Measurements from ENCODE around the gene PCNX3.

The PCNX3 gene

DNA sequence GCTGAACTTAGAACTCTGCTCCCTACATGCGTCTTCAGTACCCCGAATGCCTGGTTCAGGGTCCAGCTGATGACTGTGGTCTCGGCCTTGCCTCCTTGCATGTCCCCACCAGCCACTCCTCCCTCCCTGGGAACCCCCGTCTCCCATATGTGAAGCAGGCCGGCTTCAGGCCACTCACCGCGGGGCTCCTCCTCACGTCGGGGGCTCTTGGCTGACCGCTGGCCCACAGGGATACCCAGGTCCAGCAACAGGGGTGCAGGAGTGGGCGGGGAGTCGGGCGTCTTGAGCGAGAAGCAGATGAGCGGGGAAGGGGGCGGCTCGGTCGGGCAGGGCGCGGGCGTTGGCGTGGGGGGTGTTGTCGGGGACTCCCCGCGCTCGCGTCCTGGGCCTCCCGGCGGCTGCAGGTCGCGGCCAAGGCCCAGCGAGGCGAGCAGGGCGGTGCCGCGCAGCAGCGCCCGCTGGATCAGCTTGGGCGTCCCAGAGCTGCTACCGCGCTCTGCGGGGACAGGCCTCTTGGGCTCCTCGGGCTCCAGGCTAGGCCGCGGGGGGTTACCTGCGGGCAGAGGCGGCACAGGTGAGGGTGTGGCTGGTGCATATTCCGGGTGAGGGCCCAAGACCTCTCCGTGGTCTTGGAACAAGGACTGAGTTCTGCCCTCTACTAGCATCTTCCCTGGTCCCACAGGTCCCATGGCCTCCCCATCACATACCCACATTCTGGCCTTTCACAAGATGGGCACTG, 16.2 kb upstream of the PCNX3 start:
- no peak for DNase-seq (ENCODE audit: low spot score)

DNA sequence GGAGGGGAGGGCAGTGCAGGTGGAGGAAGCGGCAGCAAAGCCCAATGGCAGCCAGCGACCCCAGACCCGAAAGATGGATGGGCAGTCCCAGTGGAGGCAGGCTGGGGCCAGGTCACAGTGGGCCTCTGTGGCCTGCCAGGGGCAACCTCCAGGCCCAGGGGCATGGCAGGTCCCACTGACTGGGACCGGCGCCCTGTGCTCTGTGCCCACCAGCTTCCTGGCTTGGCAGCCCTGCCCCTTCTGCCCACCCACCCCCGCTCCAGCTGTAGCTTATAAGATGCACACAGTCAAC, 15.7 kb upstream of the PCNX3 start:
- no peak for DNase-seq (ENCODE audit: low spot score)

DNA sequence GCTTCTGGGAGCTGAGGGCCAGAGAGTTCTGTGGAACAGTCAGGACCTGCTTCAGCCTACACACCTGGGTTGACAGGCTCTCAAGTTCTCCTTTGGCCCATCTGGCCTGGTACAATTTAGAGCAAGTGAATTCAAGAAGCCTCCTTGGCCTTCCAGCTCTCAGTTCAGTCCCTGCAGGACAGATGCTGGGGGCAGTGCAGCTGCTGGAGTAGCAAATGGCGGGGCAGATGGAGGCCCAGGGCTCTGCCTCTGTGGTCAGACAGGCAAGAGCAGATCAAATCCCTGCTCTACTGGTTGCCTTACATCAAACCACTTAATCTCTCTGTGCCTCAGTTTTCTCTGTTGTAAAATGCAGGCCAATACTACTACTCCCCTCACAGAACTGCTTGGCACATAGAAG, 11.3 kb upstream of the PCNX3 start:
- no peak for DNase-seq (ENCODE audit: low spot score)

DNA sequence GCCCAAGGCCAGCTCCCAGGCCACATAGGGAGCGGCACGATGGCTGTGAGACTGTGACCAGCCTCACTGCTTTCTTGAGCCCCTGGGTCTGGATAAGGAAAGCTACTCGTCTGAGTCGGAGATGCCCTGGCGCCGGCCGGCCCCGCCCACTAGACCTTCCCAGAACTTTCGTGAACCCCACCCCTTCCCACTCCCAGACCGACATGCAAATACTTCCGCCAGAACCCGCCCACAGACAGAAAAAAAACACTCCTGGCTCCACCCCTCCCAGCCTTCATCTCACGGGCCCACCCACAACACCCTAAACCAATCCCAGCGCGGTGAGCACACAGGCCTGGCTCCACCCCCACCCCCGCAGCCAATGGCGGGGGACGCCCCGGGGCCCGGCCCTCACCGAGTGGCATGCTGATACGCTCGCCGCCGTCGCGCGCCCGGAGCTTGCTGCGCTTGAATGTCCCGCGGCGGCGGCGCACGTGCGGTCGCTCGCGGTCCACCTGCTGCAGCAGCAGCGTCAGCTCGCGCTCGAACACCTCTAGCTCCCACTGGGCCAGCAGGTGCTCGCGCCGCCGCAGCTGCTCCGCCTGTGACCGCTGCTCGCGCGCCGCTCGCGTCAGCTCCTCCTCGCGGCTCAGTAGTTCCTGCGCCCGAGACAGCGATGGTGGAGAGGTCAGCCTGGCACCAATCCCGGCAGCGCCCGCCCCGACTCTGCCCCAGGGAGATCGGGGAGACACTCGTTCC, 8.5 kb upstream of the PCNX3 start:
- no peak for DNase-seq (ENCODE audit: low spot score)

DNA sequence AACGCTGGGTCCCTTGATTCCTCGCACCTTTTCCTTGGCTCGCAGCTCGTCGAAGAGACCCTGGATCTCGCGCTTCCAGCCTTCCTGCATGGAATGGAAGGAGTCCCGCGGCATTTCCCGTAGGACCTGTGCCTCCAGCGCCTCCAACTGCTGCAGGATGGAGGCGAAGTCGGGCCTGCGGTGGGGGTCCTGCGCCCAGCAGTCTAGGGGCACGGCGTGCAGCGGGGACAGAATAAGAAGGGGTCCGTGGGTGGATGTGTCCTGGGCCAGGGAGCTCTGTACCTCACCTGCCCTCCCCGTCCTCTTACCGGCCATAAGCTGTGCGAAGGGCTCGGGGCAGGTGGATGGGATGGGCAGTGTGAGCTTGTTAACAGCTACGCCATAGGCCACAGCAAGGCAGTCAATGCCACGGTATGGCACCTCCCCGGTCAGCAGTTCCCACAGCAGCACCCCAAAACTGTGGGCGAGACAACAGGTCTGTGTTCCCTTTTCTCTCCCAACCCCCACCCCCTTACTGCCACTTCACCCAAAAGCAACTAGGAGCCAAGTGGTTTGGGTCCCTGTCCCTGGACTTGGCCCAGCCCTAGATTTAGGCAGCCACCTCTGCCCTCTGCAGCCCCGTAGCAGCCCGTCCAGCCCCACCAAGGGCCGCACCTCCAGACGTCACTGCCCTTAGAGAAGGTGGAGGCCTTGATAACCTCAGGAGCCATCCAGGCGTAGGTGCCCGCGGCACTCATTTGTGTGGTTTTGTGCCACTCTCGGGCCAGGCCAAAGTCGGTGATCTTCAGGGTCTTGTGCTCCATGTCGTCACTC, 7.8 kb upstream of the PCNX3 start:
- DNase-seq (ENCODE audit: low spot score), result no peak

DNA sequence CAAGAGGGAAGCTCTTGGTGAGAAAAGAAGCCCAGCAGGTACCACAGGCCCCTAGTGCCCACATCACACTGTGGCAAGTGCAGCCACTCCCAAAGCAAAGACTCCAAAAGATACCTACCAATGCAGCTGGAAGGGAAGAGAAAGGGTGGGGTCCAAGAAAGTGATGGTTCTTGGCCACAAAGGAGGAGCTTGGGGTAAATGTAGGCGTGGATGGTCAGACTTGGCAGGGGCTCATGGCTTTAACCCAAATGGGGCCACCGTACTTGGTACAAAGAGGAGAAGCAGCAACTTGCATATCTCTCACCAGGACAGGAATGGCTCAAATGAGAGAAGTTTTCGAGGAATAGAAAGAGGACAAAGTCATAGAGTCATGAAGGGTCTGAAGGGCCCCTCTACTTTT, 6.3 kb upstream of the PCNX3 start:
- no peak for DNase-seq (ENCODE audit: low spot score)

DNA sequence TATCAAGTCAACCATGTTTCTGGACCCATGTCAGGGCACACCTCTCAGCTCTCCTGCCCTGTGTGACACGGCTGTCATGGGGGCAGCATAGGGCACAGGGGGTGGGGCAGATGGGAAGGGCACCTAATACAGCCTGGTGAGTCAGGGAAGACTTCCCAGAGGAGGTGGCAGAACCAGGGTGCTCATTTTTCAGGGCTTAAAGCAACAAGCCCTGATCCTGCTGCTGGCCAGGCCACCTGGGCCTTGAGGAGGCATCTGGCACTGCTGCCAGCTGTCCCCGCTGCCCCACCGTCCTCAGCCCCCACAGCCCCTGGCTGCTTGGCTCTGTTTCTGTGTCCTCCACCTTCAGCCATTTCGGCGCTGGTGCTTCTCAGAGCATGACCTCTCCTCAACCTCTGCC, 5.9 kb upstream of the PCNX3 start:
- DNase-seq (ENCODE audit: low spot score), result peak; percentile 74

DNA sequence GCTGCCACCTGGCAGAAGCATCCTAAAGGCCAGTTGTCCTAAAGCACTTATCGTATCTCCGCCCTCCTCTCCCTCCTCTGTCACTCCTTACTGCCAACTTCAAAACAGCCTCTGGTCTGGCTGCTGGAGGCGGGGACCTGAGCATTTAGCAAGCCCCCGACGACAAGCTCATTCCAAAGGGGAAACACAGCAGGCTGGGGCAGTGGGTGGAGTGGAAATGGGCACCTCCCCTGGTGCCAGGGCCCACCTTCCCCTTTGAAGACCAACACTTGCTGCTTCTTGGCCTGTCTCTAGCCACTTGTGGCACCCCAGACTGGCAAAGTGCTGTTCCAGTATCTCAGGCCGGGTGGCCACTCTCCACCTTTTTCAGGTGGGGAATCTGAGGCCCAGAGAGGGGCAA, 5.2 kb upstream of the PCNX3 start:
- peak; percentile 19 for DNase-seq (ENCODE audit: low spot score)

DNA sequence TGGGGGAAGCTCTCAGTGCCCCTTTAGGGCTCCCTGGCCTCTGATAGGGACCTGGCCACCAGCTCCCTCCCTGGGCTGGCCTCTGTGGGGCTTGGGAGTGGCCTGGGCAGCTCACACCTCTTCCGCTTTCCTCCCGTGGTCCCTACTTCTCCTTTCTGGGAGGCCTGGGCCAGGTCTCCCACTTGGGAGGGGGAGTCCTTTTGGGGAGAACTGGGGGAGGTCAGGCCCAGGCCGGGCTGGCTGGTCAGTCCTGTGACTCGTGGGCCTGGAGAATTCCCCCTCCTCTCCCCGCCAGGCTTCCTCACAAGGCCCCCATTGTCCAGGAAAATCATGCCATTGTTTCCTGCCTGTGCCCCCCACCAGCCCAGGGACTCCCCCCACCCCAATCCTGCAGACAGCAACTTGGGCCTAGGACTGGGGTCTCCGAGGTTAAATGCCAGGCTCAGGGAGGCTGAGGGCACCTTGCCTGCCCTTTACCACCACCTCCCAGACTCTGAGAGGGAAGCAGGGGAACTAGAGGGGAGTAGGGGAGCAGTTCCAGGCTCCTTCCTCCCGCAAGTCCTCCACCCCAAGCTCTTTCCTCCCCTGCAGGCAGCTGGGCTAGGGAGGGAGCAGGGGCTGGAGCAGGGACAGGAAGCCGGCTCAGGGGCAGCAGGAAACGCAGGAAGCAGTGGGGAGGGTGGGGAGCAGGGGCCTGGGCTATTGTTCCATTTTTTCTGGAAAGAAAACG, 4.4 kb upstream of the PCNX3 start:
- no peak for DNase-seq (ENCODE audit: low spot score)

DNA sequence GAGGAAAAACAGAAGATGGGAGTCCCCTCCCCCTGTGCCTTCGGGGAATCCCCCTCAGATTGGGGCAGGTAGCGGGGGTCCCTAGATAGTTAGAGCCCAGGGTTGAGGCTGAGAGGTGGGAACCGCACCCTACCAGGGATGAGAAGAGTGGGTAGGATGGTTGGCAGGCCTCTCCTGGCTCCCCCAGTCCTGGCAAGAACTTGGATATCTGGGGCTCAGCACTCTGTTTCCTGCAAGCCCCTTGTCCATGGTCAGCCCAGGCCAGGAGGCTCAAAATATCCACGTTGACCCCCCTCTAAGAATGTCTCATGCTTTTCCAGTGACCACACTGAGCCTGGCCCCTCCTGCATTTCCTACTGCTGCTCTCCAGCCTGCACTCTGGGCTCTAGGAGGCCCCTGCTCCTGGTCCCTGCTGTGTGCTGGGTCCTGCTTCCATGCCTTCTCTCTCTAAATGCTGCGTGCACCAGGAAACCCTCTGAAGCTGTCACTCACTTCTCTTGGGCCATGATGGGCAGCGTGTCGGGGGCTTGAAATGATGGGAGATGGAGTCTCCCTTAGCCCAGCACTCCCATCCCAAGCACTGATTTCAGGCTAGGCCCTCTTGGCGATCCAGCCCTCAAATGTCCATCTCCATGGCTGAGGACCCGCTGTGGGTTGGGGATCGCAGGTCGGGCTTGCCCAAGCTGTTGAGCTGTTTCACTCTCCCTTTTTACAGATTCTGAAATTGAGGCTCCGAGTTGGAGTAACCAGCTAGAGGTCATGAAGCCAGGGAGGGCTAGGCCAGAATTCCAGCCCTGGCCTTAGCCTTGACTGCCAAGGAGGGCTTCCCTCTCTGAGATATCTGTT, 3.6 kb upstream of the PCNX3 start:
- no peak for DNase-seq (ENCODE audit: low spot score)

DNA sequence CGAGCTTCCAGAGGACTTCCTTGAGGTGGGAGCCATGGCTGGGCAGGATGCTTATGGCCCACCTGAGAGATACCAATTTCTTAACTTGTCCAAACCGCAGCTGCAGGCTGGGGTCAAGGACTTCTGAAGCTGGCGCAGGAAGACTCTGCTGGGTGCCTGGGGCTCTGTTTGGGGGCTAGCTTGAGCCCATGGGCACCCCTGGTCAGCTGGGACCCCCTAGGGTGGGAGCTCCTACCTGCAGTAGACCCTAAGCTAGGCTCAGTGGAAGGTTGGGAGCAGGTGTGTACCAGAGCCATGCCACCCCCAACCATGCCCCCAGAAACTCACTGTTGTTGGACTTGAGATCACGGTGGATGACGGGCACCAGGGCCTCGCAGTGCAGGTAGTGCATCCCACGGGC, 2.9 kb upstream of the PCNX3 start:
- DNase-seq (ENCODE audit: low spot score), result no peak

DNA sequence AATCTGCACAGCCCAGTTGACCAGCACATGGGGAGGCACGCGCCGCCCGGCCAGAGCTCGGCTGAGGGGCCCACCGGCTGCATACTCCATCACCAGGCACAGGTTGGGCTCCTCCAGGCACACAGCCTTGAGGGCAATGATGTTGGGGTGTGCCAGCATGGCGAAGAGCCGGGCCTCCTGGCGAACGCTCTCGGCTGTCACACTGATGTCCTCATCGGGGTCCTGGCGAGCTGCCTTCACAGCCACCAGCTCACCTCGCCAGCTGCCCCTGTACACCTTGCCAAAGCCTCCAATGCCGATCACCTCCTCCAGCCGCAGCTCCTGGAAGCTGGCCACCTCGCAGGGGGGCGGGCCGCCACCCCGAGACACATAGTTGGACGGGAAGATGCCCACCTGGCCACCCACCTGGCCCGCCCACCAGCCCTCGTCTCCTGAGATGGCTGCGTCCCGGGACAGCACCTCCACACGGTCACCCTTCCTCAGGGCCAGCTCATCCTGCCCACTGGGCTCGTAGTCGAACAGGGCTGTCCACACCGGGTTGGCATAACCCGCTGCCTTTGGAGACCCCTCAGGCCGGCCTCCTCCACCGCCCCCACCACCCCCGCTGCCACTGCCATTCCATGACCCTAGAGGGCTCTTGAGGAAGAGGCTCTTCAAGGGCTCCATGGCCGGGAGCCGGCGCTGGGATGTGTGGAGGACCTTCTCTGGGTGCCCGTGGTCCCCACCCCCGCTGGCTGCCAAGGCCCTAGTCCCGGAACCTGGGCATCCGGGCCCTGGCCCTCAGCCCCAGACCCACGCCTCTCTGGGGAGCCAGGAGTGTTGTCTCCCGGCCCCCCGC, 2.3 kb upstream of the PCNX3 start:
- DNase-seq (ENCODE audit: low spot score), result no peak

DNA sequence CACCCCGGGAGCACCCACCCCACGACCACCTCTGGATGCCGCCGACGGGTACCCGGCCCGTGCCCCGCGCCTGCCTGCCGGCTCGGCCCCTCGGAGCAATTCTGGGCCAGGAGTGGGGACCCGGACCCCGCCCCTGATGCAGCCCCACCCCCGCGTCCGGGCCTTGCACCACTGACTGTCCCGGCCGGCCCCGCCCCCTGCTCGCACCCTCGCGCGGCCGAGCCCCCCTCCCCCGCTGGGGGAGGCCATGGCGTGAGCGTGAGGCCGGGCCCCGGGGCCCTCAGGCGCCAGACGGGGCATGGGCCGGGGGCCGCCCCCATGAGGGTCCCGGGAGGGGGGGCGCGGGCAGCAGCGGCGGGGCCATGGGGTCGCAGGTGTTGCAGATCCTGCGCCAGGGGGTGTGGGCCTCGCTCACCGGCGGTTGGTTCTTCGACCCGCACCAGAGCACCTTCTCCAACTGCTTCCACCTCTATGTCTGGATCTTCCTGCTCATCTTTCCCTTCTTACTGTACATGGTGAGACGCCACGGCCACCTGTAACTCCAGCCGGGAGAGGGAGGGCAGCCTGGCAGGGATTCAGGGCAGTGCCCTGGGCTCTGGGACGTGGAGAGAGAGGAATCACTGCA, 486 bp downstream of the PCNX3 start:
- peak; percentile 35 for DNase-seq (ENCODE audit: low spot score)

DNA sequence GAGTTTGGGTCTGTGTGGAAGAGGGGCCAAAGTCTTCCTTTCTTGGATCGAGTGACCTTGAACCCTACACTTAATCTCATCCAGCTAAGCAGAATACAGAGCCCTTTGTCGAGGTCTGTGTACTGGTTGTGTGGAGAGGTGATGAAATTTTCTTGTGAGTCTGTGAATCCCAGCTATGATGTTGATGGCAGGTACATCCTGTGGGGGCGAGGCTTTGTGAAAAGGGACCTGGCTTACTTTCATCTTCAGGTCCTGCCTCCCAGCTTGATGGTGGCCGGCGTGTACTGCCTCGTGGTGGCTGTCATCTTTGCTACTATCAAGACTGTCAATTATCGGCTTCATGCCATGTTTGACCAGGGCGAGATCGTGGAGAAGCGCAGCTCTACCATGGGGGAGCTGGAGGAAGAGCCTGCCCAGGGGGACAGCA, 1.0 kb downstream of the PCNX3 start:
- no peak for DNase-seq (ENCODE audit: low spot score)

DNA sequence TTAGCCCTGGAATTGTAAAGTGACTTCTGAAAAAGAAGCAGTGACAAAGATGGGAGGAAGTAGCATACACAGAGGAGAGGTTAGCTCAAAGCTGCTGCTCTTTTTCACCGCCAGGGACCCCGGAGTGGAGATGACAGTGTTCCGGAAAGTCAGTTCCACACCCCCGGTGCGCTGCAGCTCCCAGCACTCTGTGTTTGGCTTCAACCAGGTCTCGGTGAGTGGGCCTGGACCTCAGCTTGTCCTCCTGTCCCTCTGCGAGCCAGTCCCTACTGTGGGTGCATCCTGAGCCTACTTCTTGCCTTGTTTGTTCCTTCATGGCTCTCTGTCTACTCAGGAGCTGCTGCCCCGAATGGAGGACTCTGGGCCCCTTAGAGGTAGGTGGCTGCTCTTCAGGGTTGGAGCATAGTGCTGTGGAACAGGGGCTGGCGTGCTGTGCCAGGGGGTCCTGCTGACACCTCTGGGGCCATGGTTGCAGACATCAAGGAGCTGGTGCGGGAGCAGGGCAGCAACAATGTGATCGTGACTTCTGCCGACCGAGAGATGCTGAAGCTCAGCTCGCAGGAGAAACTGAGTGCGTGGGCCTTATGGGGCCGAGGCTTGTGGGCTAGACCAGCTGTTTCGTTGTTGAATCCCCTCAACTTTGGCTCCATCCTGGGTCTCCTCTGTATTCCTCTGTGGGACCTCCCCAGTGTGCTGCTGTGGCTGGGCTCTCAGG, 1.7 kb downstream of the PCNX3 start:
- DNase-seq (ENCODE audit: low spot score), result no peak

DNA sequence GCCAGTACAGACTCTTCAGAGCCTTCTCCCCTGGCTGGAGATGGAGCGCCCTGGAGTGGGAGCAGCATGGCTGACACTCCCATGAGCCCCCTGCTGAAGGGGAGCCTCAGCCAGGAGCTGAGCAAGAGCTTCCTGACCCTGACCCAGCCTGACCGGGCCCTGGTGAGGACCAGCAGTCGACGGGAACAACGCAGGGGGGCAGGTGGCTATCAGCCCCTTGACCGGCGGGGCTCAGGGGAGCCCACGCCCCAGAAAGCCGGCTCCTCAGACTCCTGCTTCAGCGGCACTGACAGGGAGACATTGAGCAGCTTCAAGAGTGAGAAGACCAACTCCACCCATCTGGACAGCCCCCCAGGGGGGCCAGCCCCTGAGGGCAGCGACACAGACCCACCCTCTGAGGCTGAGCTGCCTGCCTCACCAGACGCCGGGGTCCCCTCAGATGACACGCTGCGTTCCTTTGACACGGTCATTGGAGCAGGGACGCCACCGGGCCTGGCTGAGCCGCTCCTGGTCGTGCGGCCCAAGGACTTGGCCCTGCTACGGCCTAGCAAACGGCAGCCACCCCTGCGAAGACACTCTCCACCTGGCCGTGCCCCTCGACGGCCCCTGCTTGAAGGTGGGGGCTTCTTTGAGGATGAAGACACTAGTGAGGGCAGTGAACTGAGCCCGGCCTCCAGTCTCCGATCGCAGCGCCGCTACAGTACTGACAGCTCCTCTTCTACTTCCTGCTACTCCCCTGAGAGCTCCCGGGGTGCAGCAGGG, 2.6 kb downstream of the PCNX3 start:
- no peak for DNase-seq (ENCODE audit: low spot score)

DNA sequence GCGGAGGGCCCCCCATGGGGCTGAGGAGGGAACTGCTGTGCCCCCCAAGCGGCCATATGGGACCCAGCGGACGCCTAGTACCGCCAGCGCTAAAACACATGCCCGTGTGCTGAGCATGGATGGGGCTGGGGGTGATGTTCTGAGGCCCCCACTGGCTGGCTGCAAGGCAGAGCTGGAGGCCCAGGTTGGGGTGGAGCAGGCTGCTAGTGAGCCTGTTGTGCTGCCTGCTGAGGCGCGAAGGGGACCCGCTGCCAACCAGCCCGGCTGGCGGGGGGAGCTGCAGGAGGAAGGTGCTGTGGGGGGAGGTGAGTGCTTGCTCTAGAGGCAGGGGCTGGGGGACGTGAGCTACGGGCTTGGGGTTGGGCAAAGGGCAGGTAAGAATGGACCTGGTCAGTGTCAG, 3.2 kb downstream of the PCNX3 start:
- DNase-seq (ENCODE audit: low spot score), result no peak

DNA sequence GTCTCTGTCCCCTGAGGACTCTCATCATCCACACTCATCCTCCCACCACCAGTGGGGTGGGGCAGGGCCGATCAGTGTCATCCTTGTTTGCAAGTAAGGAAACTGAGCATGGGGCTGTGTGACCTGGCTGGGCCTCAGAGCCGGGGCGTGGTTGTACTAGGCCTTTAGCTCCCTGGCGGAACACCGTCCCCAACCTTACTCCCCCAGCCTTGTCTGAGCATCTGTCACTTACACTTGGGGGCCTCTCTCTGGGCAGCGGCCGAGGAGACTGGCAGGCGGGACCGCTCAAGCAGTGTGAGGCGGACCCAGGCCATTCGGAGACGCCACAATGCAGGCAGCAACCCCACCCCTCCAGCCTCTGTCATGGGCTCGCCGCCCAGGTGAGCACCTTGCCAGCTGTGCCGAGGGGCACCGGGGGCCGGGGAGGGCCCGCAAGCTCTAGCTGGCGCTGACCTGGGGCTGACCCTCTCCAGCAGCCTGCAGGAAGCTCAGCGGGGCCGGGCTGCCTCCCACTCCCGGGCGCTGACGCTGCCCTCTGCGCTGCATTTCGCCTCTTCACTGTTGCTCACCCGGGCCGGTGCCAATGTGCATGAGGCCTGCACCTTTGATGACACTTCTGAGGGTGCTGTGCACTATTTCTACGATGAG, 3.8 kb downstream of the PCNX3 start:
- no peak for DNase-seq (ENCODE audit: low spot score)

All from hematopoietic multipotent progenitor cell treated with erythropoietin and hydrocortisone succinate and interleukin-3 and kit ligand, for 17 days (in vitro differentiated cells).